Measurements from ENCODE around the gene ATOX1. TPM values are rescaled to one million over a fixed set of nuclear protein-coding genes. Genes with fewer than 3 reads are reported as not detected.

ATOX1 gene
- total and polyA plus RNA-seq, 2 of the 13 experiments (the other 11 are each of a cell fraction or from before 2014, with no cell fraction given), result 62.4 to 124 TPM

- TF ChIP-seq SALL2 (CRISPR knock-in tag; IDR thresholded peaks at IDR 0.05) (no peak), ELF4 (CRISPR knock-in tag; IDR thresholded peaks at IDR 0.05; ENCODE audit: borderline replicate concordance) (no peak), BORCS8-MEF2B (CRISPR knock-in tag; IDR thresholded peaks at IDR 0.05) (no peak), ZUFSP (CRISPR knock-in tag; IDR thresholded peaks at IDR 0.05; ENCODE audit: borderline replicate concordance) (no peak), ZNF720 (CRISPR knock-in tag; IDR thresholded peaks at IDR 0.05) (no peak), GATA4 (IDR thresholded peaks at IDR 0.05; ENCODE audit: borderline replicate concordance, low read depth) (no peak), POGK (CRISPR knock-in tag; conservative IDR thresholded peaks at IDR 0.05) (no peak), AKAP8 (CRISPR knock-in tag; IDR thresholded peaks at IDR 0.05) (no peak), ZNF607 (CRISPR knock-in tag; IDR thresholded peaks at IDR 0.05; ENCODE audit: borderline replicate concordance) (no peak), TAF1 (CRISPR knock-in tag; IDR thresholded peaks at IDR 0.05) (no peak), ZSCAN31 (CRISPR knock-in tag; IDR thresholded peaks at IDR 0.05; ENCODE audit: low read depth) (no peak), ZNF605 (CRISPR knock-in tag; IDR thresholded peaks at IDR 0.05) (no peak)
These were observed 19.0 kb downstream of the ATOX1 start (continued) for GRCh38 chr5:151739395-151739794.

All from HepG2 (cell line).